Pancreas (tissue), 10 donors: ENCODE data around the gene LDLRAD4. TPM values are rescaled to one million over a fixed set of nuclear protein-coding genes. Genes with fewer than 3 reads are reported as not detected.

ENCODE experiments used
- ATAC-seq, 4 donors: fragments of 200-7000 bp; cut with Tn5 transposase; one replicate each; pipeline versions ENCODE4 v1.8.0 to v1.9.1; 2020; ENCODE audit warnings: mild to moderate bottlenecking in 4 of 4, moderate library complexity in 4 of 4
- DNase-seq, 6 donors: peaks; one replicate each; pipeline ENCODE4 v3.0.0-alpha.2; 2020
- FAIRE-seq: peaks from 2 replicates; lab custom pipeline; 2012; peaks lifted over from hg19 to GRCh38; lab: Jason Lieb, UNC
- H3K27ac ChIP-seq, 4 donors: fragments of 200-600 bp; sonication (generic); 1 replicate in 3 of 4; 2 replicates in 1 of 4; pipeline versions ENCODE4 v1.5.0 to v1.8.0; 2020
- H3K27me3 ChIP-seq, 4 donors: fragments of 200-600 bp; one replicate each; pipeline ENCODE4 v1.8.0; 2021
- H3K36me3 ChIP-seq, 3 donors: fragments of 200-600 bp; sonication (generic) in 1 of 3; one replicate each; pipeline versions ENCODE4 v1.5.0 to v1.8.0; 2020 to 2021
- H3K4me1 ChIP-seq, 3 donors: fragments of 200-600 bp; one replicate each; pipeline ENCODE4 v1.8.0; 2021
- H3K4me3 ChIP-seq, 4 donors: fragments of 200-600 bp; sonication (generic) in 2 of 4; one replicate each; pipeline versions ENCODE4 v1.5.0 to v1.8.0; 2020 to 2021
- H3K9me3 ChIP-seq, 4 donors: fragments of 200-600 bp; one replicate each; pipeline ENCODE4 v1.8.0; 2021
- CTCF ChIP-seq, 4 donors: fragments of 200-600 bp; sonication (generic) in 3 of 4; IDR thresholded peaks; one replicate each; pipeline versions ENCODE4 v1.5.0 to v1.8.0; 2021; ENCODE audit warnings: antibody characterized with exemption in 4 of 4
- WGBS, 2 donors: extraction: QIAGEN DNeasy Blood & Tissue Kit; methylation state at CpG; one replicate each; pipeline ENCODE4 v1.1.7; 2013; 5-methylcytosine and 5-hydroxymethylcytosine counted together
- intact Hi-C, 3 donors: fragments of 100-400 bp; cut with DNase I; formaldehyde crosslinking; loops; one replicate each; pipeline versions ENCODE4 v1.11.1 to v1.14.2; 2022
- polyA plus RNA-seq, 2 donors: library from polyadenylated mRNA; stranded (reverse); fragments of 200-250 nt; gene quantifications; one replicate each; pipeline ENCODE4 v1.2.3, GENCODE V29; 2013
- total RNA-seq, 6 donors: library from RNA; stranded (reverse); fragmentation: NEBNext Ultra II Directional in 4 of 6; extraction: Animal tissue kit (Norgen Biotek cat#: 25700) in 4 of 6; gene quantifications; one replicate each; pipeline versions ENCODE4 v1.2.1 to v1.2.4, GENCODE V29; 2021 to 2023
- donor health status: healthy with polysubstance abuse.
- donor health status: DM: no; HTN: no; CAD: no; lungs with moderate emphysema.
- donor health status: DM: no; HTN: no; CAD: no.
- donor health status: control.
- donor health status: control.
- donor health status: Bipolar disorder and iron deficiency.
- donor health status: DM: yes; HTN: yes; CAD: no.
- donor health status: DM: no; HTN: no; CAD: no.
- donor health status: DM: no; HTN: no; CAD: no.
- donor health status: DM: yes; HTN: yes; CAD: no.

LDLRAD4 gene
- total and polyA plus RNA-seq, 8 donors: 2.5 to 21.8 (median 5.7) TPM

DNA sequence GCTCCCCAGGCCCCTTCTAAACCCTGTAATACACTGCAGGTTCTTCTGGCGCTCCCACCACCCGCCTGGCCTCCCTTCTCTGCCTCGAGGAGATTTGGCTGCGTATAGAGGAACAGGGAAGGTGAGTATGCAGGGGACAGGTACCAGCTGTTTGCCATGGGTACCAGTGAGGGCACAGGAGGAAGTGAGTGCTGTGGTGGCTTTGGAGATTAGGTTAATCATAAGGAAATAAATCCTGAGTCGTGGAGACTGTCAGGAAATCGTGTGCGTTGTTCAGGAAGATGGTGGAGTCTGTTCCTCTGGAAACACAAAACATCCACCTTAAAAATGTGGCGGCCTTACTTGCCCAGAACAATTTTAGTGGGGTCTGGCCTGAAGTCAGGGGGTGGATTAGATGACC, 277.4 kb downstream of the LDLRAD4 start:
- WGBS, 2 donors: 72 to 74% methylated on average over 8 of the region's 8 CpGs
- ATAC-seq: no peak
- peaks cover 0 to 5% (median 3%) of the 10 kb centered on the region in 3 donors for H3K4me1 ChIP-seq
- no peak for DNase-seq
- intact Hi-C loops: no loop called here
- no peak for TF ChIP-seq CTCF (IDR thresholded peaks at IDR 0.05)
- H3K36me3 ChIP-seq: no peaks in the 10 kb centered on the region
- H3K9me3 ChIP-seq: no peaks in the 10 kb centered on the region
- no peak for FAIRE-seq
- H3K4me3 ChIP-seq: no peak overlapping the region
- no peaks in the 10 kb centered on the region for H3K27me3 ChIP-seq
- H3K27ac ChIP-seq: no peak overlapping the region

GRCh38 chr18:13496691-13497281, 278.2 kb downstream of the LDLRAD4 start:
- DNase-seq (no peak), ATAC-seq (no peak), FAIRE-seq (no peak)
- H3K27ac ChIP-seq: no peak overlapping the region
- intact Hi-C loops: no loop called here
- no peaks in the 10 kb centered on the region for H3K27me3 ChIP-seq
- H3K36me3 ChIP-seq: no peaks in the 10 kb centered on the region
- no peak overlapping the region for H3K4me3 ChIP-seq
- no peaks in the 10 kb centered on the region for H3K9me3 ChIP-seq
- peaks cover 0 to 7% (median 4%) of the 10 kb centered on the region in 3 donors for H3K4me1 ChIP-seq
- TF ChIP-seq CTCF (IDR thresholded peaks at IDR 0.05): no peak
- 78 to 79% methylated on average over 4 of the region's 4 CpGs for WGBS, 2 donors

DNA sequence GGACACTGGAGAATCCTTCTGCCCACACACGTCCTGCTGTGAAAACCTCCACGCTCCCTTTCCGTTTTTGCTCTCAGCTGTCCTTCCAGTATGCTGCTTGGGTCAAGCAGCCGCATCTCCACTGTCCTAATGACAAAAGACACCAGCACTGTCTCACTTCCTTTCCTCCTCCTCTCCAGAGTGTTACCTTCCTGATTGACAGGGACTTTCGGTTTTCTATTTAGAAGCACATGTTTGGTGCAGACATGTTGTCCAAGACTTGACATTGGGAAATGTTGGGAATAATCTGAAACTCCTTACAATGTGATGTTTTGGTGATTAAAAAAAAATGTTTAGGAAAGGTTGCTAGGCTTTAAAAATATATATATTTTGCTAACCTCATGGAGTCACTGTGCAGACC, 281.2 kb downstream of the LDLRAD4 start:
- H3K4me3 ChIP-seq: no peak overlapping the region
- no peak for TF ChIP-seq CTCF (IDR thresholded peaks at IDR 0.05)
- WGBS, 2 donors: 89 to 91% methylated on average over 5 of the region's 5 CpGs
- ATAC-seq: no peak
- intact Hi-C loops: no loop called here
- no peaks in the 10 kb centered on the region for H3K36me3 ChIP-seq
- H3K9me3 ChIP-seq: no peaks in the 10 kb centered on the region
- peaks cover 0 to 7% (median 4%) of the 10 kb centered on the region in 3 donors for H3K4me1 ChIP-seq
- DNase-seq: no peak
- no peaks in the 10 kb centered on the region for H3K27me3 ChIP-seq
- no peak overlapping the region for H3K27ac ChIP-seq
- no peak for FAIRE-seq

GRCh38 chr18:13500227-13500865, 281.8 kb downstream of the LDLRAD4 start:
- Histone ChIP-seq H3K27me3 (no peaks in the 10 kb centered on the region), H3K36me3 (no peaks in the 10 kb centered on the region), H3K4me1 (peaks cover 0 to 7% (median 4%) of the 10 kb centered on the region in 3 donors), H3K27ac (peak overlapping the region in 2 of 4 donors; percentile 1 to 82), H3K4me3 (no peak overlapping the region), H3K9me3 (no peaks in the 10 kb centered on the region)
- intact Hi-C loops: no loop called here
- no peak for TF ChIP-seq CTCF (IDR thresholded peaks at IDR 0.05)
- FAIRE-seq (no peak), ATAC-seq (peak; percentile 27 to 65 (median 39)), DNase-seq (no peak)
- WGBS, 2 donors: 52 to 58% methylated on average over 23 of the region's 23 CpGs
